Superior temporal gyrus (tissue), 1 donor: ENCODE data around the gene CNOT6.
"Not testable (repeated sequence)": the region's sequence is repeated elsewhere in the genome, so short reads cannot be mapped to it uniquely, and the experiment has no call there.

Experiments used
- DNase-seq: peaks from one replicate; pipeline ENCODE4 v3.0.0-alpha.2; 2016; ENCODE audit errors: extremely low spot score

The CNOT6 gene

DNA sequence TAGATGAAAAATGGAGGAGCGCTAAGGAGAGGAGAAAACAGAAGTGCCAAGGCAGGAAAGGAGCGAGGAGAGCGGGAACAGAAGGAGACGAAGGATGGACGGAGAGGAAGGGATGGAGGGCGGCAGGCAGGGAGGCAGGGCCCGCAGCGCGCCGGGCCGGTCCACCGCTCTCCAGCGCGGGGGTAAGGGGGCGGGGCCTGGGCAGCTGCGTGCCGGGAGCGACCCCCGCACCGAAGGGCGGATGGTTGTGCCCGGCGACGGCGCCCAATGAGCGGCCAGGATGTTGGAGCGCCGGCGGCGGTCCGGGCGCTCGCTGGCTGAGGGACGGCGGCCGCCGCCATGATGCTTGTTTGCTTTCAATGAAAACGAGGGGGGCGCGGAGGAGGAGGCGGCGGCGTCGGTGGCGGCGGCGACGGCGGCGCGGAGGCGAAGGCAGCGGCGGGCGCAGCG, at the start of gene CNOT6:
TSS of gene CNOT6 (plus strand) at position 320 of the 450 bp plus-strand sequence. CDS start 34,898 bp downstream, outside the sequence.
- DNase-seq = peak; percentile 89

GRCh38 chr5:180454752-180455151, 39.4 kb upstream of the CNOT6 start:
- no peak for DNase-seq

DNA sequence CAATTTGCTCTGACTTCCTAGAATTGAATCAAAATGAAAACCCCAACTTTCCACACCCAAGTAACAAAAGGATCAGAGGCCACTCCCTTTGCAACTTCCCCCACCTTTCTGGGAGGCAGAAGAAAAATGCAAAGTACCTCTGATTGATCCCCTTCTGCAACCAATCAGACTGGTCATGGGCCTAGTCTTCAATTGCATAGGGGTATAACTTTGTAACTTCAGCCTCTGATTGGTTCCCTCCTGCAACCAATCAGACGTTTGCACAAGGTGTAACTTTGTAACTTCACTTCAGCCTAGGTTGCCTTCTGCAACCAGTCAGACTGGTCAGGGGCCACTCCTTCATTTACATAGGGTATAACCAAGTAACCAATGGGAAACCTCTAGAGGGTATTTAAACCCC, 38.3 kb upstream of the CNOT6 start:
- no peak for DNase-seq

- DNase-seq = no peak
Observed at GRCh38 chr5:180456792-180457191, 37.4 kb upstream of the CNOT6 start.

DNA sequence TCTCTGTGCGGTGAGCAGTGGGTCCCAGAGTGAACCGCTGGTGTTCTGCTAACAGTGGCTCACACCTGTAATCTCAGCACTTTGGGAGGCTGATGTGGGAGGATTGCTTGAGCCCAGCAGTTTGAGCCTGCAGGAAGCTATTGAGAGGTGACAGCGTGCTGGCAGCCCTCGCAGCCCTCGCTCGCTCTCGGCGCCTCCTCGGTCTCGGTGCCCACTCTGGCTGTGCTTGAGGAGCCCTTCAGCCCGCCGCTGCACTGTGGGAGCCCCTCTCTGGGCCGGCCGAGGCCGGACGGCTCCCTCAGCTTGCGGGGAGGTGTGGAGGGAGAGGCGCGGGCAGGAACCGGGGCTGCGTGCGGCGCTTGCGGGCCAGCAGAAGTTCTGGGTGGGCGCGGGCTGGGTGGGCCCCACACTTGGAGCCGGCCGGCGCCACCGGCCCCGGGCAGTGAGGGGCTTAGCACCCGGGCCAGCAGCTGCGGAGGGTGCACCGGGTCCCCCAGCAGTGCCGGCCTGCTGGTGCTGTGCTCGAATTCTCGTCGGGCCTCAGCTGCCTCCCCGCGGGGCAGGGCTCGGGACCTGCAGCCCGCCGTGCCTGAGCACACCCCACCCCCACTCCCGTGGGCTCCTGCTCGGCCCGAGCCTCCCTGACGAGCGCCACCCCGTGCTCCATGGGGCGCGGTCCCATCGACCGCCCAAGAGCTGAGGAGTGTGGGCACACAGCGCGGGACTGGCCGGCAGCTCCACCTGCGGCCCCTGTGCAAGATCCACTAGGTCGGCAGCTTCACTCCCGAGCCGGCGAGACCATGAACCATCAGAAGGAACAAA, 35.1 kb upstream of the CNOT6 start:
- not testable (repeated sequence) for DNase-seq

DNA sequence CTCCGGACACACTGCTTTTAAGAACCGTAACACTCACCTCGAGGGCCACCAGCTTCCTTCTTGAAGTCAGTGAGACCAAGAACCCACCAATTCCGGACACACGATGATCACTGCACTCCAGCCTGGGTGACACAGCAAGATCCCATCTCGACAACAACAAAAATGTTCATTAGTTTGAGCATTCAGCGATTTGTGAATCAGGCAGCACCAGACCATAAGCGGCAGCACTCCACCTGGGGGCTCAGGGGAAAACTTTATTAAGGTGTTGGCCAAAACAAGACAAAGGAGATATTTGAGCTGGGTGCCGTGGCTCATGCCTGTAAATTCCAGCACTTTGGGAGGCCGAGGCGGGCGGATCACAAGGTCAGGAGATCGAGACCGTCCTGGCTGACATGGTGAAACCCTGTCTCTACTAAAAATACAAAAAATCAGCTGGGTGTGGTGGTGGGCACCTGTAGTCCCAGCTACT, 34.5 kb upstream of the CNOT6 start:
- not testable (repeated sequence) for DNase-seq

DNA sequence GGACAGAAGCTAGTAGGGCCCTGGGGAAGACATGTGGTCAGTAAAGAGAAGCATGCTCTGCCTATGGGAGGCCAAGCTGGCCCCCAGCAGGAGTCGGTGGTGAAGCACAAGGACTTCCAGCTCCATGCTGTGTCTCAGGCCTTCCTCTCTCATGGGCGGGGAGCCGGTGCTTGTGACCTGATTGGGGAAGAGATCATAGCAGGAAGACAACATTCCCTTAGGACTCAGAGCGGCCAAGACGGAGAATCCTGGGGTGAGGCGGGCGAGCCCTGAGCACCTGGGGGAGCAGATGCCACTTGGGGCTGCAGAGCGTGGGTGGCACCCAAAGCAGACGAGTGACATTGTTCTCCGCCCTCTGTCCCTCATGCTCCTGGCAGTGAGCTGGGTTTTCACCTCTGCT, 33.3 kb upstream of the CNOT6 start:
- DNase-seq = no peak

DNA sequence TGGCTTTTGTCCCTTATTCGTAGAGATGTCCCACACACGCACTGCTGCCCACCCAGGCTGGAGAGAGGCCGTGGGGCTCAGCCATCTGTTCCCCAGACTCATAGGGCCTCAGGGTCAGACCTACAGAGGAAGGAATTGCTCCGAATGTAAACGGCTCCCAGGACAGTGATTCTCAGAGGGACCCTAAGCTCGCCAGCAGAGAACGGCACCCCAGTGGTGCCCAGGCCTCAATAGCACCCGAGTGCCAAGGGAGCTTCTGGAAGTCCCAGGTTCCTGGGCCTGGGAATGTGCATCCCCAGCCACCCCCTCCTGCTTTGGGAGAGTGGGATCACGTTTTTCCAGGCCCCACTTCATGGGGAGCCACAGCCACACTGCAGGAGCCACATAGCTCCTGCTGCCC, 32.9 kb upstream of the CNOT6 start:
- DNase-seq = no peak

- no peak for DNase-seq
Observed at GRCh38 chr5:180463216-180463900, 30.8 kb upstream of the CNOT6 start.

DNA sequence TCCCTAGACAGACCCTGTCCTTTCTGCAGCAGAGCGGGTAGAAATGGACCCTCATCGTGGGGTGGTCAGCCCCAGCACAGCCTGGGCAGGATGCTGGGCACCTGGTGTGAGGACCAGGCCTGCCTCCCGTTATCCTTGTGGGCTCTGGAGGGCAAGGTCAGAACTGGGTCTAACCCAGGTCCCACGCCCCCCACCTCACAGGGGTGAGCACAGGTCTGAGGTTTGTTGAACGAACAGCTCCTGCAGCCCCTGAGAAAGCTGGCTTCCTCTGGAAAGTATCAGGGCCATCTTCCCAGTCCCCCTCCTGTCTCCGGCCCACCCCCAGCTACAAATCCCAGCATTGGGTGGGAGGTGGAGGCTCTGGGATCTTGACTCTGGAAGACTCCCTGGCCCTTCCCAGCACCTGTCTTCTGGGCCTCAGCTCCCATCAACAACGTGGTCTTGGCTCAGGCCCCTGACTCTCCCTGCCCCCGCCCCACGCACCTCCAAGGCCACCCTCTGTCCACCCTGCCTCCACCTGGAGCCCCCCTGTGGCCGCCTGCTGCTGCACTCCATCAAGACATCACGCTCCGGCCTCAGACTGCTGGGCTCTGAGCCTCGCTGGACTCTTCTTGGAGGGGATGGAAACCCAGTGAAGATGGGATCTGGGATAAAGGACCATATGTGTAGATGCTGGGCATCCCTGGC, 30.1 kb upstream of the CNOT6 start:
- DNase-seq = no peak

- DNase-seq = no peak
Observed at GRCh38 chr5:180464603-180464970, 29.6 kb upstream of the CNOT6 start.

DNA sequence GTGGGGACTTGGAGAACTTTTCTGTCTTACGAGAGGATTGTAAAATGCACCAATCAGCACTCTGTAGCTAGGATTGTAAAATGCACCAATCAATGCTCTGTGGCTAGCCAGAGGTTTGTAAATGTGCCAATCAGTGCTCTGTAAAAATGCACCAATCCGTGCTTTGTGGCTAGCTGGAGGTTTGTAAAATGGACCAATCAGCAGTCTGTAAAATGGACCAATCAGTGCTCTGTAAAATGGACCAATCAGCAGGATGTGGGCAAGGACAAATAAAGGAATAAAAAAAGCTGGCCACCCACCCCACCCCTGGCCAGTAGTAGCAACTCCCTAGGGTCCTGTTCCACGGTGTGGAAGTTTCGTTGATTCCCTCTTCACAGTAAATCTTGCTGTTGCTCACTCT, 29.1 kb upstream of the CNOT6 start:
- DNase-seq = not testable (repeated sequence)

- DNase-seq = no peak
Observed at GRCh38 chr5:180466316-180466715, 27.9 kb upstream of the CNOT6 start.

- DNase-seq = no peak
Observed at GRCh38 chr5:180467028-180467975, 26.9 kb upstream of the CNOT6 start.

GRCh38 chr5:180467989-180468731, 26.0 kb upstream of the CNOT6 start:
- DNase-seq = no peak

- no peak for DNase-seq
Observed at GRCh38 chr5:180468732-180469585, 25.2 kb upstream of the CNOT6 start.

- no peak for DNase-seq
Observed at GRCh38 chr5:180469586-180469865, 24.7 kb upstream of the CNOT6 start.

GRCh38 chr5:180469866-180470265, 24.3 kb upstream of the CNOT6 start:
- DNase-seq = no peak

GRCh38 chr5:180470361-180470760, 23.8 kb upstream of the CNOT6 start:
- no peak for DNase-seq
